ENCODE data around the gene TANGO2. TPM values are rescaled to one million over a fixed set of nuclear protein-coding genes. Genes with fewer than 3 reads are reported as not detected.

Gene TANGO2
- total and polyA plus RNA-seq, 10 of the 15 experiments (the other 5 are each of a cell fraction or from before 2014, with no cell fraction given), result 4.0 to 24.8 (median 20.9) TPM

DNA sequence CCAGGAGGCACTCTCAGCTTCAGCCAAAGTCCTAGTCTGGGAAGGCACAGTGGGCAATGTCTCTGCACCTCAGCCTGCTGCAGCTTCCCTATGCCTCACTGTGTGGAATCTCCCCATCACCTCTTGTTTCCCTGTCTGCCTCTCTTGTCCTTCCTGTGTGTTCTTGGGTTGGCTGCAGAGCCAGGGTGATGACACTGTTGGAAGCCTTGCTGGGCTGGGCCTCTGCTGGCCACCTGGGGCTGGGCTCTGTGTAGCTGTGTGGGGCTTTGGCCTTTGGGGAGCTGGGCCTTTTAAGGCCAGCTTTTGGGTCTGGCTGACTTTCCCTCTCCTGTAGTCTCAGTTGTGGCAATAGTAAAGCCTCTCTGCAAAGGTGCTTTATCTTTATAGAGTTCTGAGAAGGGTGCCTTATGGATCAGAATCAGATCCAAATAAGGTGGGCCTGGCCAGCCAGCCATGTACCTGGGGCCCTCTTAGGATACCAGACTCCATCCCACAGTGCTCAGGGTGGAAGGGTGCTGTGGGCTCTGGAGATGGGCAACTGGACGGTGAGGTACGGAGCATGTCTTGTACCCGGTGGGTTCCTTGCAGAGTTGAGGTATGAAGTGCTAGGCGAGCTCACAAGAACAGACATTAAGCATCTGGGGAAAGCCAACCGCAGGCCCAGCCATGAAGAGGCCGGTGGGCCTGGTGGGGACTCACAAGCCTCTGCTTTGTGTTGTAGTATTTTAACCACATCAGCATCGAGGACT lies 84.7 kb downstream of the TANGO2 start:
- no peaks in the 10 kb centered on the region for H3K4me1 ChIP-seq (ENCODE audit: control insufficient read depth, insufficient read depth, low read length)
- FAIRE-seq (no peak), ATAC-seq (no peak), DNase-seq (ENCODE audit: low read depth, low spot score) (no peak)
- ChIA-PET SMC1A (ENCODE audit: uncharacterized antibody, unreplicated experiment) (no interaction called here), CTCF (no interaction called here), RAD21 (ENCODE audit: unreplicated experiment) (no interaction called here), POLR2A (no interaction called here)
- no peaks in the 10 kb centered on the region for H4K20me1 ChIP-seq (ENCODE audit: control insufficient read depth, insufficient read depth)
- H3K36me3 ChIP-seq (ENCODE audit: control insufficient read depth in 2 of 2, insufficient read depth in 2 of 2, low read length in 1 of 2), result peaks cover 16 to 49% of the 10 kb centered on the region in 2 experiments; a peak in 3 of 4 replicates
- H3K27ac ChIP-seq (ENCODE audit: control insufficient read depth, insufficient read depth), result no peak overlapping the region
- H3K9ac ChIP-seq (ENCODE audit: control insufficient read depth, insufficient read depth, low read length), result no peak overlapping the region
- intact Hi-C loops (cut with micrococcal nuclease; ENCODE audit: unreplicated experiment), result no loop called here
- in situ Hi-C loops (cut with MboI), result no loop called here
- 99% methylated on average over 7 of the region's 7 CpGs for WGBS (ENCODE audit: insufficient coverage, insufficient replicate concordance, low lambda C conversion rate, missing lambda C conversion rate)
- H3K79me2 ChIP-seq (ENCODE audit: control insufficient read depth, insufficient read depth, low read length), result no peaks in the 10 kb centered on the region
- no peaks in the 10 kb centered on the region; the same call in 2 of the 3 replicates for H3K9me3 ChIP-seq (replicated peaks; ENCODE audit: control insufficient read depth, insufficient read depth, low read length)
- H3K4me3 ChIP-seq, result no peak overlapping the region
- no peaks in the 10 kb centered on the region for H3K27me3 ChIP-seq (replicated peaks in 1 of 2; ENCODE audit: control insufficient read depth in 2 of 2, insufficient read depth in 2 of 2, low read length in 1 of 2)
- no peak overlapping the region for H3K4me2 ChIP-seq (ENCODE audit: control insufficient read depth, insufficient read depth)
- TF ChIP-seq RELA (IDR thresholded peaks at IDR 0.05; ENCODE audit: borderline replicate concordance, partially characterized antibody) (no peak), WRNIP1 (IDR thresholded peaks at IDR 0.05; ENCODE audit: borderline replicate concordance, low read depth, low read length) (no peak), BCL11A (IDR thresholded peaks at IDR 0.05; ENCODE audit: low read depth, low read length) (no peak), ETV6 (conservative IDR thresholded peaks at IDR 0.05 in 1 of 2, IDR thresholded peaks at IDR 0.05 in 1 of 2; ENCODE audit: borderline replicate concordance in 1 of 2, low read depth in 1 of 2) (no peak), RELB (IDR thresholded peaks at IDR 0.05; ENCODE audit: low read depth) (no peak), SIX5 (IDR thresholded peaks at IDR 0.05; ENCODE audit: low read depth, low read length, severe bottlenecking) (no peak)
- no TSS peak for BruUV-seq (replicated peaks)
- H2AFZ ChIP-seq (ENCODE audit: control insufficient read depth, low read depth, low read length), result no peak overlapping the region
